HEK293T (cell line): ENCODE measurements around the gene IRAK1BP1.

Experiments
- CTCF ChIA-PET: fragments of 350-600 bp; formaldehyde crosslinking; extraction: SDS; loops from one replicate; lab custom pipeline; 2021; ENCODE audit warnings: antibody characterized with exemption, inconsistent platforms; lab: Yijun Ruan, JAX
- POLR2A ChIA-PET: fragments of 350-600 bp; formaldehyde crosslinking; extraction: SDS; loops from one replicate; lab custom pipeline; 2020; ENCODE audit warnings: antibody characterized with exemption, inconsistent platforms; lab: Yijun Ruan, JAX
- DNase-seq: peaks from one replicate; pipeline ENCODE4 v3.0.0; 2012; ENCODE audit warnings: mixed read lengths; ENCODE audit errors: extremely low spot score
- ARNT ChIP-seq: fragments of 450-650 bp; IDR thresholded peaks from 2 replicates; pipeline ENCODE4 v1.6.1; 2017; ENCODE audit warnings: mild to moderate bottlenecking
- BHLHE40 ChIP-seq: fragments of 450-650 bp; IDR thresholded peaks from 2 replicates; pipeline ENCODE4 v1.6.1; 2016; ENCODE audit warnings: mild to moderate bottlenecking, moderate library complexity, borderline replicate concordance
- CTBP1 ChIP-seq: fragments of 450-650 bp; IDR thresholded peaks from 2 replicates; pipeline ENCODE4 v1.6.1; 2016; ENCODE audit warnings: borderline replicate concordance
- ELF4 ChIP-seq: fragments of 450-650 bp; IDR thresholded peaks from 2 replicates; pipeline ENCODE4 v1.6.1; 2017; ENCODE audit warnings: antibody characterized with exemption
- FOXA1 ChIP-seq: fragments of 450-650 bp; IDR thresholded peaks from 2 replicates; pipeline ENCODE4 v1.6.1; 2016; ENCODE audit warnings: mild to moderate bottlenecking
- FOXK2 ChIP-seq: fragments of 450-650 bp; IDR thresholded peaks from 2 replicates; pipeline ENCODE4 v1.6.1; 2016; ENCODE audit warnings: mild to moderate bottlenecking
- FOXM1 ChIP-seq: fragments of 450-650 bp; IDR thresholded peaks from 2 replicates; pipeline ENCODE4 v1.6.1; 2017; ENCODE audit warnings: mild to moderate bottlenecking, borderline replicate concordance
- HDGF ChIP-seq: fragments of 450-650 bp; IDR thresholded peaks from 2 replicates; pipeline ENCODE4 v1.6.1; 2017; ENCODE audit warnings: antibody characterized with exemption, borderline replicate concordance
- L3MBTL2 ChIP-seq: fragments of 450-650 bp; conservative IDR thresholded peaks from 2 replicates; pipeline ENCODE4 v1.6.1; 2016; ENCODE audit warnings: mild to moderate bottlenecking
- LEF1 ChIP-seq: fragments of 450-650 bp; IDR thresholded peaks from 2 replicates; pipeline ENCODE4 v1.6.1; 2017; ENCODE audit warnings: mild to moderate bottlenecking, borderline replicate concordance
- NFRKB ChIP-seq: fragments of 450-650 bp; IDR thresholded peaks from 2 replicates; pipeline ENCODE4 v1.6.1; 2016; ENCODE audit warnings: mild to moderate bottlenecking, moderate library complexity
- SP1 ChIP-seq: fragments of 450-650 bp; IDR thresholded peaks from 2 replicates; pipeline ENCODE4 v1.6.1; 2017
- SUZ12 ChIP-seq: fragments of 450-650 bp; IDR thresholded peaks from 2 replicates; pipeline ENCODE4 v1.6.1; 2016; ENCODE audit warnings: mild to moderate bottlenecking
- TARDBP ChIP-seq: fragments of 450-650 bp; IDR thresholded peaks from 2 replicates; pipeline ENCODE4 v1.6.1; 2016
- ZNF384 ChIP-seq: fragments of 450-650 bp; IDR thresholded peaks from 2 replicates; pipeline ENCODE4 v1.6.1; 2016
- TF ChIP-seq, protein P1 (sequence below): fragments of 450-650 bp; IDR thresholded peaks from 2 replicates; pipeline ENCODE4 v1.6.1; 2016

Gene IRAK1BP1

DNA sequence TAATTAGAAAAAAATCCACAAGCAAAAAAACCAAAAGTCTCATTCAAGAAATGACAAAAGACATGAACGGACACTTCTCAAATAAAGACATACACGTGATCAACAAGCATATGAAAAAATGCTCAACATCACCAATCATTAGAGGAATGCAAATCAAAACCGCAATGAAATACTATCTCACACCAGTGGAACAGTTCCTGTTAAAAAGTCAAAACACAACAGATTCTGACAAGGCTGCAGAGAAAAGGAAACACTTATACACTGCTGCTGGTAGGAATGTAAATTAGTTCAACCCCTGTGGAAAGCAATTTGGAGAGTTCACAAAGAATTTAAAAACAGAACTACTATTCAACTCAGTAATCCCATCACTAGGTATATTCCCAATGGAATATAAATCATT lies 58.0 kb downstream of the IRAK1BP1 start:
- no peak for TF ChIP-seq LEF1
- TF ChIP-seq CTBP1 = no peak
- no peak for TF ChIP-seq BHLHE40
- TF ChIP-seq L3MBTL2 = no peak
- no peak for TF ChIP-seq ELF4
- ChIA-PET POLR2A (no interaction called here), CTCF (no interaction called here)
- DNase-seq = no peak

DNA sequence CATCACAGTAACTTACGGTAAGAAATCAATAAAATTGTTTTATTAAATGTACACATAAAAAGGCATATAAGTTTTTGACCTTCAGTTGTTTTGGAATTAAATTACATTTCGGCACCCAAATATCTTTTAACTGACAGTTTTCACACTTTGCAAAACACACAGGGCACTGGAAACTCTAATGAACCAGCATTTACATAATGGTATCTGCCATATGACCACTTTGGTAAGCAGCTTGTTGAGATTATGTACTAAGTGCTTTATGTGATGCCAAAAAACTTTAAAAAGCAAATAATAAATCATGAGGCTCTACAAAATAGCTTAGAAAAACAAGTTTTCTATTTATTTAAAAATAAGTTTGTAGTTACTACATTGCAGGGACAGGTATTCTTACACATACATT lies 68.2 kb downstream of the IRAK1BP1 start:
- POLR2A ChIA-PET = no interaction called here
- DNase-seq = no peak
- CTCF ChIA-PET = no interaction called here
- no peak for TF ChIP-seq HDGF
- no peak for TF ChIP-seq ARNT
- TF ChIP-seq FOXK2 = no peak
- TF ChIP-seq L3MBTL2 = no peak
- TF ChIP-seq FOXM1 = no peak
- no peak for TF ChIP-seq ELF4
- no peak for TF ChIP-seq SUZ12
- TF ChIP-seq SP1 = no peak
- TF ChIP-seq NFRKB = no peak
- no peak for TF ChIP-seq BHLHE40
- TF ChIP-seq, protein P1, sequence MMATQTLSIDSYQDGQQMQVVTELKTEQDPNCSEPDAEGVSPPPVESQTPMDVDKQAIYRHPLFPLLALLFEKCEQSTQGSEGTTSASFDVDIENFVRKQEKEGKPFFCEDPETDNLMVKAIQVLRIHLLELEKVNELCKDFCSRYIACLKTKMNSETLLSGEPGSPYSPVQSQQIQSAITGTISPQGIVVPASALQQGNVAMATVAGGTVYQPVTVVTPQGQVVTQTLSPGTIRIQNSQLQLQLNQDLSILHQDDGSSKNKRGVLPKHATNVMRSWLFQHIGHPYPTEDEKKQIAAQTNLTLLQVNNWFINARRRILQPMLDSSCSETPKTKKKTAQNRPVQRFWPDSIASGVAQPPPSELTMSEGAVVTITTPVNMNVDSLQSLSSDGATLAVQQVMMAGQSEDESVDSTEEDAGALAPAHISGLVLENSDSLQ = no peak
- TF ChIP-seq FOXA1 = no peak
- no peak for TF ChIP-seq TARDBP
- no peak for TF ChIP-seq LEF1
- TF ChIP-seq CTBP1 = no peak
- no peak for TF ChIP-seq ZNF384

DNA sequence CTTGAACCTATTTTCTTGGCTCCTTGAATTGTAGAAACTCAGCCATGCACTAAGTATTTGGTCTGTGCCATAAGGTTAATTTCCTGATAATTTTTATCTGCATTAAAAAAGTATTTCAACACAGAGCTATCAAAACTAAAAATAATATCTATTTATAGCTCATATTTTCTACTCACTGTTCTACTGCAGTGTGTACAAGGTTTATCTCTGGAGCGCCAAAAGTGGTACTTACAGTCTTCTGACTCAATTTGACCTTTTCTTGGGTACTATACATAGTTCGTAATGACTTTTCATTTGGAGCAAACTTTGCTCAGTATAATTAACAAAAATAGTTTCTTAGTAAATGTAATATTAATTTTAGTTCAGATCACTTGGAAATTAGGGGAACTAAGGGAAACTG lies 69.2 kb downstream of the IRAK1BP1 start:
- DNase-seq = no peak
- TF ChIP-seq ARNT (no peak), LEF1 (no peak), L3MBTL2 (no peak), BHLHE40 (no peak)
- POLR2A ChIA-PET = no interaction called here
- CTCF ChIA-PET = no interaction called here

DNA sequence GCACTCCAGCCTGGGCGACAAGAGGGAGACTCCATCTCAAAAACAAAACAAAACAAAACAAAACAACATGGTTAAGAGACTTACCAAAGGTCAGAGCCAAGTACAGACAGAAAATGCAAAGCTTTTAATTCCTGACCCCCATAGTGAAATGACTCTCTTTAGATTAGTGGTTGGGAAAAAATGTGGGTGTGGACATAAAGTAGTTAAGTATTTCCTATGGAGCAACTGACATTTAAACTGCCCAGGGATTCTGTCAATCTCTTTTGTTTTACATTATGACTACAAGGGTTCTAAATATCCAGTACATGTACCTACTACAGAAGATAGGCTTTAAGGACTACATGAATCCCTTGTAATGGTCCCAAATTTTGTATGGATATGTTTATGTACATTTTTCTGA lies 75.1 kb downstream of the IRAK1BP1 start:
- no peak for DNase-seq
- TF ChIP-seq SP1 (no peak), BHLHE40 (no peak), ELF4 (no peak), SUZ12 (no peak), ARNT (no peak), FOXM1 (no peak), FOXK2 (no peak), NFRKB (no peak), FOXA1 (no peak), HDGF (no peak), ZNF384 (no peak), CTBP1 (no peak), LEF1 (no peak)
- TF ChIP-seq, protein P1 = no peak
- POLR2A ChIA-PET = no interaction called here
- CTCF ChIA-PET = no interaction called here

DNA sequence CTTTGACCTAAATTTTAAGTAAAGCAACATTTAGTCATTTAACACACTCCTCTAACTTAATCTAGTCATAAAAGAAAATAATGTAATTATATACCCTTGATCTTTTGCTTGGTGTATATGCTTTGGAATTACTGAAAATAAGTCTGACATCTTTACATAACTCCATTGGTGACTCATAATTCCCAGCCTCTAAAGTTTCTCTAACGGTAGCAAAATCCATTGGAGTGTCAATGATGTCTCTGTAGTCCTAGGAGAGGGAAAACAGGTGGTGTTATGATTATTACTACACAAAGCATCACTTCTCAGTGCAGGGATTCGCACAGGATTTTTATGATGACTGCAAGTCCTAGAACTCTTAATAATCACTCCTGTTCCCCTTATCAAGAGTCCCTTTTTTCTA lies 80.2 kb downstream of the IRAK1BP1 start:
- POLR2A ChIA-PET = no interaction called here
- no peak for TF ChIP-seq FOXM1
- no peak for TF ChIP-seq SP1
- TF ChIP-seq NFRKB = no peak
- TF ChIP-seq ARNT = no peak
- TF ChIP-seq ELF4 = no peak
- TF ChIP-seq, protein P1 = no peak
- no peak for TF ChIP-seq FOXA1
- no peak for TF ChIP-seq ZNF384
- no peak for TF ChIP-seq HDGF
- no peak for TF ChIP-seq CTBP1
- TF ChIP-seq L3MBTL2 = no peak
- no peak for TF ChIP-seq TARDBP
- no peak for TF ChIP-seq FOXK2
- TF ChIP-seq SUZ12 = no peak
- no peak for TF ChIP-seq LEF1
- CTCF ChIA-PET = no interaction called here
- DNase-seq = no peak

DNA sequence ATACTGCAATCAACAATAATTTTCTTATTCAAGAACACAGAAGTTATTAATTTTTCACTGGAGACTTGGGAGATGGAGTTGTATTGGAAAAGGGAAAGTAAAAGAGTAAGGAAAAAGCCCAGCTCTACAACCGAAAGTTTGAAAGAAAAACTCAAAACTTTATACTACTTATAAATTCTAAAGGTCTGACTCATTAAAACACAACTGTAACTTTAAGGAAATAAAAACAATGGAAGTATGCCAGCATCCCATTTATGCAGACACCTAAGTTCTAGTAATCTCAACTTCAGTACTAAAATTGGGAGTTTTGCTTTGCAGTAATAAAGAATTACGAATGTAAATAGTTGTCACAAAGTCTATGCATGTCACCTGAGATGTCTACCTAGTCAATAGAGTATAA lies 80.6 kb downstream of the IRAK1BP1 start:
- DNase-seq = no peak
- CTCF ChIA-PET = no interaction called here
- POLR2A ChIA-PET = no interaction called here
- TF ChIP-seq ZNF384 (no peak), NFRKB (no peak), FOXM1 (no peak), ARNT (no peak), LEF1 (no peak), SP1 (no peak), L3MBTL2 (no peak), TARDBP (no peak), FOXK2 (no peak)
- TF ChIP-seq, protein P1 = no peak
